Stimulated activated memory B cell treated with anti-CD40 and anti-IgM and Interleukin-4, amounts not matched to agents 10 μg/mL and 1 μg/mL and 100 μg/mL, for 72 hours (primary cell): ENCODE data around the gene COPB2.
"Not testable (repeated sequence)": the region's sequence is repeated elsewhere in the genome, so short reads cannot be mapped to it uniquely, and the experiment has no call there.

Experiments used
- ATAC-seq: fragments of 150-1000 bp; cut with Tn5 transposase; 2 replicates; pipeline ENCODE4 v1.10.0; 2021
- H3K27ac Mint-ChIP-seq: one replicate; pipeline ENCODE4 v1.8.0; 2022; ENCODE audit warnings: mild to moderate bottlenecking, mixed read lengths
- H3K27me3 Mint-ChIP-seq: one replicate; pipeline ENCODE4 v1.8.0; 2022; ENCODE audit warnings: mixed read lengths
- H3K36me3 Mint-ChIP-seq: one replicate; pipeline ENCODE4 v1.8.0; 2022; ENCODE audit warnings: mixed read lengths
- H3K4me1 Mint-ChIP-seq: one replicate; pipeline ENCODE4 v1.8.0; 2022; ENCODE audit warnings: mixed read lengths
- H3K4me3 Mint-ChIP-seq: one replicate; pipeline ENCODE4 v1.8.0; 2022; ENCODE audit warnings: mild to moderate bottlenecking, moderate library complexity, mixed read lengths
- H3K9me3 Mint-ChIP-seq: one replicate; pipeline ENCODE4 v1.8.0; 2022; ENCODE audit warnings: mixed read lengths

The COPB2 gene

GRCh38 chr3:139353920-139354556, 35.4 kb downstream of the COPB2 start:
- Mint-ChIP-seq H3K27me3 (no peaks in the 10 kb centered on the region), H3K4me3 (no peak overlapping the region), H3K9me3 (no peaks in the 10 kb centered on the region), H3K4me1 (peaks cover 17% of the 10 kb centered on the region), H3K27ac (no peak overlapping the region), H3K36me3 (peaks cover 62% of the 10 kb centered on the region)
- ATAC-seq: no peak

DNA sequence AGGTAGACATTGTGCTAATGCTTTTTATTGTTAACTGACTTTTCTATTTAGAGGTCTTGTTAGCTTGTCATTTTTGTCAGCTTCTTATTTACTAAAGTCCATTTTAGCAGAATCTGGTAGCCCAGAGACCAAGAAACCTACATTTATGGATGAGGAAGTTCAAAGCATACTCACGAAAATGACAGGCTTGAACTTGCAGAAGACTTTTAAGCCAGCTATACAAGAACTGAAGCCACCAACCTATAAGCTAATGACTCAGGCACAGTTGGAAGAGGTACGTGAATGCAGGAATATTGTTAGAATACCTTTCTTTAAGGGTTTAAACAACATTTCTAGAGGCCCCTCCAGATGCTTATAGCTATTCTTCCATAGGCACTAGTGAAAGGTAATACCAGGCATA, 42.7 kb downstream of the COPB2 start:
- peaks cover 9% of the 10 kb centered on the region for H3K4me1 Mint-ChIP-seq
- ATAC-seq: no peak
- H3K4me3 Mint-ChIP-seq: no peak overlapping the region
- peaks cover 39% of the 10 kb centered on the region for H3K36me3 Mint-ChIP-seq
- H3K27ac Mint-ChIP-seq: no peak overlapping the region
- no peaks in the 10 kb centered on the region for H3K27me3 Mint-ChIP-seq
- H3K9me3 Mint-ChIP-seq: peaks cover 4% of the 10 kb centered on the region

DNA sequence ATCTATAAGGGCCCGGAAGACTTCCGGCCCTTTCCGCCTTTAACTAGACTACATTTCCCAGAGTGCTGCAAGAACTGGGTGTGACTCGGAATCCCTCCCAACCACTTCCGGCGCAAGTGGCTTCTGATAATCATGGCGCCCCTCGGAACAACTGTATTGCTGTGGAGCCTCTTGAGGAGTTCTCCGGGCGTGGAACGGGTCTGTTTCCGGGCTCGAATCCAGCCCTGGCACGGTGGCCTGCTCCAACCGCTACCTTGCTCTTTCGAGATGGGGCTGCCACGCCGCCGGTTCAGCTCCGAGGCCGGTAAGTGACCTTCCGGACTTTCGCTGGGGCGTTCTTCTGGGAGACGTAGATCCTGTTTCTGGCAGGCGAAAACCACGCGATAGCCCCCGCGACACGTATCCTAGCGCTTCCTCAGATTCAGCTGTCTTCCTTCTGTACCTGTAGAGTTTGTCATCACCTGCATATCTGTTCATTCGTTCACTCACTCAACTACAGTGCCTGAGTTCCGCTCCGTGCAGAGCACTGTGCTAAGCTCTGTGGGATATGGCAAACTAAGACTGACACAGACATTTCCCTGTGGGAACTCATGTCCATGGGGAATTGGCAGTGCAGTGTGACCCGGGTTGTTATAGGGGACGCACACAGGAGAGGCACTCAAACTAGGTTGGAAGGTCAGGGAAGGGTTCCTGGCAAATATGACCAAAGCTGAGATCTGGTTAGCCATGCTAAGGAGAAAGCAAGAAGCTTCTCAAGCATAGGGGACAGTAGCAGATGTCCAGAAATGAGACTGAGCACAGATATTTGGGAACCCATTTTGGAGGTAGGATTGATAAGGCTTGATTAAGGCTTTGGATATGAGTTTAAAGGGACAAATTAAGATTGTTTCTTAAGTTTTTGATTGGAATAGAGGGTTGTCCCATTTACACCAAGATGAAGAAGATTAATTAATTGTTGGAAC, 45.3 kb downstream of the COPB2 start, which contains the start of gene MRPS22:
Gene MRPS22, plus strand, starts transcription at position 126 of the 962 bp plus-strand sequence. Its CDS starts 7 bp downstream, at position 133.
- peak; percentile 97 for ATAC-seq
- Mint-ChIP-seq H3K36me3 (peaks cover 20% of the 10 kb centered on the region), H3K4me3 (no peak within 1 kb of the TSS), H3K27me3 (peaks cover 14% of the 10 kb centered on the region), H3K4me1 (peaks cover 9% of the 10 kb centered on the region), H3K27ac (no peak within 1 kb of the TSS), H3K9me3 (peaks cover 4% of the 10 kb centered on the region)

GRCh38 chr3:139342054-139342453, 47.4 kb downstream of the COPB2 start:
- Mint-ChIP-seq H3K27me3 (peaks cover 23% of the 10 kb centered on the region), H3K4me3 (no peak overlapping the region), H3K4me1 (peaks cover 9% of the 10 kb centered on the region), H3K27ac (no peak overlapping the region), H3K36me3 (peaks cover 6% of the 10 kb centered on the region), H3K9me3 (peaks cover 4% of the 10 kb centered on the region)
- ATAC-seq: no peak

GRCh38 chr3:139340784-139341183, 48.7 kb downstream of the COPB2 start:
- peaks cover 23% of the 10 kb centered on the region for H3K27me3 Mint-ChIP-seq
- no peak overlapping the region for H3K4me3 Mint-ChIP-seq
- H3K9me3 Mint-ChIP-seq: peaks cover 4% of the 10 kb centered on the region
- H3K36me3 Mint-ChIP-seq: peaks cover 6% of the 10 kb centered on the region
- ATAC-seq: no peak
- no peak overlapping the region for H3K27ac Mint-ChIP-seq
- peaks cover 9% of the 10 kb centered on the region for H3K4me1 Mint-ChIP-seq

DNA sequence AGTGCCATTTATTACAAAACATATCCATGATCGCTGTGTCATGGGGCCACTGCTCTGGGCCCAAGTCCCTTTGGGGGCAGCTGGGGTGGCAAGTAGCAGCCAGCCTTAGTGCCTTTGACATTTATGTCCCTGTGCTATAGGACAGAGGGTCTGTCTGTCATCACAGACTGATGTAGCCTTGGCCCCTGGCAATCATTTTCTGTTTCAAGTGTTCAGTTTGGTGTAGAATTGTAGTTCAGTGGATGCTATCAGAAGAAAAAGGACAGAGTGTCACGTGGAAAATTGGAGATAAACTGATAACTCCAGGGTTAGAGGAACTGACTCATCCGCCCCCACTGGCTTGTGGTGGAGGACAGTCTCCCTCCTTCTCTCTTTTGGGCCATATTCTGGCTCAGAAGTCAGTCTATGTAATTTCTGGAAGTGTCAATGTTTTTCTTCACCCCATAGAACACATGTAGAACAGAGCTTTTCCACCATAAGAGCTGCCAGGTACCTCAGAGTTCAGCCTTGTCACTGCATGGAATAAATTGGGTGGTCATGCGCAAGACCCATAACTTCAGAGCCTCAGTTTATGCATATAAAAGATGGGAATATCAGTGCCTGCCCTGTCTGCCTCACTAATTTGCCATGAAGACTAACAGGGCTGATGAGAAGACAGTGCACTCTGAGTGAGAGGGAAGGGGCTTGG, 50.1 kb downstream of the COPB2 start:
- Mint-ChIP-seq H3K9me3 (peaks cover 4% of the 10 kb centered on the region), H3K27me3 (peaks cover 23% of the 10 kb centered on the region), H3K4me3 (no peak overlapping the region), H3K4me1 (peaks cover 9% of the 10 kb centered on the region), H3K27ac (no peak overlapping the region), H3K36me3 (peaks cover 6% of the 10 kb centered on the region)
- no peak for ATAC-seq

DNA sequence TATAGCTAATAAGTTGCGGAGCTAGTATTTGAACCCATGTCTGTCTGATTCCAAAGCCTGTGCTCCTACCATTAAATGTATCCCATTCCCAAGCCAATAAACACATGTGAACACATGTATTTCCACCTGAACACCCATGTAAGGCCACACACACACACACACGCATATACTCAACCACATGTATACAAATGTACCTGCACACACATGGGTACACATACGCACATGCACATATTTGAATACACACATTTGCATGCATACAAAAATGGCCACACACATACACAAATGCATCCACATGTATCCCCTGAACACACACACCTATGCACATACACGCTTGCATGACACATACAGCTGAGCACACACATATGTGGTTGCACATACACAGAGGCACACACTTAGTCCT, 51.0 kb downstream of the COPB2 start:
- no peak for ATAC-seq
- Mint-ChIP-seq H3K9me3 (peaks cover 4% of the 10 kb centered on the region), H3K4me1 (peaks cover 7% of the 10 kb centered on the region), H3K36me3 (peaks cover 6% of the 10 kb centered on the region), H3K27ac (no peak overlapping the region), H3K27me3 (peaks cover 32% of the 10 kb centered on the region), H3K4me3 (no peak overlapping the region)

GRCh38 chr3:139334675-139335074, 54.8 kb downstream of the COPB2 start:
- H3K36me3 Mint-ChIP-seq, ATAC-seq, H3K27ac Mint-ChIP-seq, H3K4me3 Mint-ChIP-seq, H3K4me1 Mint-ChIP-seq, H3K9me3 Mint-ChIP-seq: not testable (repeated sequence)
- H3K27me3 Mint-ChIP-seq: peaks cover 55% of the 10 kb centered on the region

- Mint-ChIP-seq H3K27ac (no peak overlapping the region), H3K9me3 (no peaks in the 10 kb centered on the region)
Measured at GRCh38 chr3:139332092-139332491, 57.4 kb downstream of the COPB2 start.

GRCh38 chr3:139329364-139329850, 60.0 kb downstream of the COPB2 start:
- Mint-ChIP-seq H3K27me3 (peaks cover 44% of the 10 kb centered on the region), H3K27ac (no peak overlapping the region), H3K4me3 (peak overlapping the region; percentile 48), H3K9me3 (no peaks in the 10 kb centered on the region), H3K4me1 (peaks cover 15% of the 10 kb centered on the region), H3K36me3 (no peaks in the 10 kb centered on the region)
- ATAC-seq: peak; percentile 90

More at GRCh38 chr3:139332092-139332491, 57.4 kb downstream of the COPB2 start:
- Mint-ChIP-seq H3K27me3 (peaks cover 44% of the 10 kb centered on the region), H3K4me3 (no peak overlapping the region), H3K36me3 (no peaks in the 10 kb centered on the region), H3K4me1 (peaks cover 15% of the 10 kb centered on the region)
- ATAC-seq: no peak

DNA sequence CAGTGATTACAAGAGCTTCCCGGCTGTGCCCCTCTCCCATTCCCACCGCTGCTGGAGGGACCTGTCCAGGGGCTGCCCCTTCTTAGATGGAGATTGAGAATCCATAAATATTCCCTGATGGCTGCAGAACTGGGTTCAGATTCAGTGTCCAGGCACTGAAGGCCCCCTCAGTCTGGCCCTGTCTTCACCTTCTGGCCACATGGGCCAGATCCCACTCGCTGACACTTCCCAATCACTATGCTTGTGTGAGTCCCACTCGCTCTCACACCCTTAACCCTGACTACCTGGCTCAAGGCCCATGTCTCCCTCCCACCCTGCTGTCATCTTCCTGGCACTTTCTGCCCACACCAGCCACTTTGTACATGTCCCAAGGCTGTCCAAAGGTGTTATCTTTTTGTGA, 61.1 kb downstream of the COPB2 start:
- H3K9me3 Mint-ChIP-seq: no peaks in the 10 kb centered on the region
- no peaks in the 10 kb centered on the region for H3K36me3 Mint-ChIP-seq
- H3K4me3 Mint-ChIP-seq: no peak overlapping the region
- ATAC-seq: no peak
- H3K4me1 Mint-ChIP-seq: peaks cover 15% of the 10 kb centered on the region
- H3K27me3 Mint-ChIP-seq: peaks cover 34% of the 10 kb centered on the region
- H3K27ac Mint-ChIP-seq: no peak overlapping the region

DNA sequence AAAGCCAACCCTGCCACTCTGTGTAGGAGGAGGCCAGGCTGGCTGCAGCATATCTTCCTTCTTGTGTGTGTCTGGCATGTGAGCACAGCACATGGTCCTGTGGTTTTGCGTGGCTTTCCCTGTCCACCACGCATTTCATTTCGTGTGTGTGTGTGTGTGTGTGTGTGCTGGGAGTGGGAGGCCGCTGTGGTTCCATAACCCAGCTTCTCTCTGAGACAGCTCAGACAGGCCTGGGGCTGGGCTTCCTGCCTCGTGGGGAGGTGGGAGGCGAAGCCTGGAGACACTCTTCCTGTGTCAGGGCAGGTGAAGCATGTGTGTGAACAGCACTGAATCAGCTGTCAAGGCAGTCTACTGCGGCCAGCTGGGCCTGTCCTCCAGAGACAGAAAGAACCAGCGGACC, 61.6 kb downstream of the COPB2 start:
- H3K27ac Mint-ChIP-seq: no peak overlapping the region
- H3K4me1 Mint-ChIP-seq: peaks cover 15% of the 10 kb centered on the region
- H3K27me3 Mint-ChIP-seq: peaks cover 30% of the 10 kb centered on the region
- H3K4me3 Mint-ChIP-seq: no peak overlapping the region
- no peak for ATAC-seq
- H3K9me3 Mint-ChIP-seq: no peaks in the 10 kb centered on the region
- no peaks in the 10 kb centered on the region for H3K36me3 Mint-ChIP-seq

GRCh38 chr3:139327231-139327630, 62.2 kb downstream of the COPB2 start:
- H3K27ac Mint-ChIP-seq: no peak overlapping the region
- peaks cover 23% of the 10 kb centered on the region for H3K27me3 Mint-ChIP-seq
- ATAC-seq: no peak
- H3K36me3 Mint-ChIP-seq: no peaks in the 10 kb centered on the region
- H3K4me1 Mint-ChIP-seq: peaks cover 15% of the 10 kb centered on the region
- H3K9me3 Mint-ChIP-seq: no peaks in the 10 kb centered on the region
- no peak overlapping the region for H3K4me3 Mint-ChIP-seq

- no peak for ATAC-seq
- Mint-ChIP-seq H3K4me1 (peaks cover 15% of the 10 kb centered on the region), H3K9me3 (no peaks in the 10 kb centered on the region), H3K36me3 (no peaks in the 10 kb centered on the region), H3K27ac (no peak overlapping the region), H3K4me3 (no peak overlapping the region), H3K27me3 (peaks cover 18% of the 10 kb centered on the region)
Measured at GRCh38 chr3:139326707-139327106, 62.7 kb downstream of the COPB2 start.

DNA sequence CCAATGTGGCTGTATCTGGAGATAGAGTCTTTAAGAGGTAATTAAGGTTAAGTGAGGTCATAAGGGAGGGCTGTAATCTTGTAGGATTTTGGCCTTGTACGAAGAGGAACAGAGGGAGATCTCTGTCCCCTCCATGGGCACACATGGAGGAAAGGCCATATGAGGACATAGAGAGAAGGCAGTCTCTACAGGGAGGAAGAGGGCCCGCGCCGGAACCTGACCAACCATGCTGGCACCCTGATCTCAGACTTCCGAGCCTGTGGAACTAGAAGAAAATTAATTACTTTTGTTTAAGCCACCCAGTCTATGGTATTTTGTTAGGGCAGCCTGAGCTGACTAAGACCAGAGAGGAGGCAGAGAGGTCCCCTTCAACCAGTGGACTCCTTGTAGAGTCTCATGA, 63.3 kb downstream of the COPB2 start:
- no peaks in the 10 kb centered on the region for H3K36me3 Mint-ChIP-seq
- peaks cover 13% of the 10 kb centered on the region for H3K27me3 Mint-ChIP-seq
- H3K9me3 Mint-ChIP-seq: no peaks in the 10 kb centered on the region
- peaks cover 15% of the 10 kb centered on the region for H3K4me1 Mint-ChIP-seq
- H3K4me3 Mint-ChIP-seq: no peak overlapping the region
- ATAC-seq: no peak
- H3K27ac Mint-ChIP-seq: no peak overlapping the region
